Measurements from ENCODE around the gene HEPN1. TPM values are rescaled to one million over a fixed set of nuclear protein-coding genes. Genes with fewer than 3 reads are reported as not detected.

HEPN1 gene
- total and polyA plus RNA-seq, 2 of the 8 experiments (the other 6 are each of a cell fraction or from before 2014, with no cell fraction given), result not detected

- DNase-seq (ENCODE audit: low read depth in 1 of 2, low spot score in 2 of 2) (peak in 1 of 2 experiments; percentile 34), FAIRE-seq (no peak)
- 0 out of 2 replicates have a peak overlapping the region, but pooled peaks have one; percentile 26 for H2AFZ ChIP-seq (ENCODE audit: low read length)
- CTCF ChIA-PET (ENCODE audit: partially characterized antibody), result interaction anchor here (0.8 to 4.1 kb wide), 11 partner anchors 11 to 455 kb away, joined by 3 to 13 read pairs (median 9); no protein-coding TSS in a partner anchor
- no peak overlapping the region for H2BK12ac ChIP-seq (ENCODE audit: low read depth, low read length)
- H3K18ac ChIP-seq (ENCODE audit: extremely low read depth, low read length), result peak overlapping the region; percentile 32; the same call in 1 of the 2 replicates
- no peaks in the 10 kb centered on the region for H3K9me3 ChIP-seq (ENCODE audit: insufficient read depth in 2 of 2, low read depth in 1 of 2, low read length in 1 of 2)
- no peak overlapping the region for H4K91ac ChIP-seq (replicated peaks; ENCODE audit: insufficient read length, low read length)
- no peak overlapping the region for H3K9ac ChIP-seq (replicated peaks in 1 of 4; ENCODE audit: extremely low read depth in 1 of 4, low read depth in 3 of 4, low read length in 3 of 4)
- H3K4me2 ChIP-seq (ENCODE audit: insufficient read depth in 1 of 2, low read depth in 2 of 2, low read length in 2 of 2), result no peak overlapping the region
- H3K56ac ChIP-seq (replicated peaks; ENCODE audit: insufficient read length, low read depth, low read length), result no peak overlapping the region
- no peak overlapping the region for H3K27ac ChIP-seq (ENCODE audit: low read depth, low read length)
- H3K79me1 ChIP-seq (ENCODE audit: low read depth, low read length), result no peaks in the 10 kb centered on the region
- H3K23me2 ChIP-seq (ENCODE audit: low read depth, low read length), result no peaks in the 10 kb centered on the region
- peaks cover 0 to 6% (median 0%) of the 10 kb centered on the region in 4 experiments; a peak in 3 of 7 replicates for H3K27me3 ChIP-seq (replicated peaks in 1 of 4; ENCODE audit: control insufficient read depth in 3 of 4, extremely low read depth in 1 of 4, insufficient read depth in 3 of 4, low read length in 3 of 4)
- no peak overlapping the region for H2AK5ac ChIP-seq (ENCODE audit: low read depth, low read length)
- no peaks in the 10 kb centered on the region for H3K79me2 ChIP-seq (ENCODE audit: control insufficient read depth in 1 of 2, insufficient read depth in 2 of 2, low read length in 2 of 2)
- no peak overlapping the region for H2BK120ac ChIP-seq (replicated peaks; ENCODE audit: low read depth, low read length)
- peaks cover 0 to 2% (median 1%) of the 10 kb centered on the region in 4 experiments; a peak in 3 of 7 replicates for H3K4me1 ChIP-seq (replicated peaks in 1 of 4; ENCODE audit: control insufficient read depth in 3 of 4, insufficient read depth in 4 of 4, low read length in 3 of 4)
- H4K20me1 ChIP-seq (replicated peaks in 1 of 2; ENCODE audit: control insufficient read depth in 1 of 2, insufficient read depth in 2 of 2, low read length in 2 of 2), result no peaks in the 10 kb centered on the region
- H3K4ac ChIP-seq (replicated peaks; ENCODE audit: insufficient read length, low read depth, low read length), result no peak overlapping the region
- H3K4me3 ChIP-seq (ENCODE audit: extremely low read depth in 1 of 4, insufficient read depth in 2 of 4, low read depth in 3 of 4, low read length in 4 of 4), result no peak overlapping the region
- POLR2A ChIA-PET (ENCODE audit: partially characterized antibody), result interaction anchor here (0.8 to 1.7 kb wide), 3 partner anchors 10 to 55 kb away, joined by 3 to 5 read pairs (median 4); partner anchors contain the start of gene CCDC15
- 92% methylated on average over 3 of the region's 3 CpGs; no CpG with 5 or more reads in 1 of the 2 experiments for WGBS, 2 experiments (ENCODE audit: extremely low coverage in 1 of 2, insufficient coverage in 1 of 2, insufficient read length in 1 of 2, insufficient replicate concordance in 2 of 2, low coverage in 1 of 2, low lambda C conversion rate in 2 of 2, missing lambda C conversion rate in 1 of 2)
- no peak overlapping the region for H3K23ac ChIP-seq (ENCODE audit: insufficient read length)
- H3K36me3 ChIP-seq (ENCODE audit: control insufficient read depth in 2 of 4, insufficient read depth in 4 of 4, low read length in 3 of 4), result no peaks in the 10 kb centered on the region
- H4K5ac ChIP-seq (ENCODE audit: insufficient read length, low read depth, low read length), result no peak overlapping the region
- H4K8ac ChIP-seq (ENCODE audit: extremely low read depth, insufficient read depth, low read length), result no peak overlapping the region
- no peak overlapping the region for H2BK20ac ChIP-seq (ENCODE audit: low read length)
- H2BK5ac ChIP-seq (ENCODE audit: low read depth, low read length), result no peak overlapping the region; the same call in 1 of the 2 replicates
- no peak overlapping the region for H2BK15ac ChIP-seq (ENCODE audit: low read length)
- no peak overlapping the region for H3K14ac ChIP-seq (ENCODE audit: insufficient read length)
- TF ChIP-seq CBX8 (IDR thresholded peaks at IDR 0.05; ENCODE audit: borderline replicate concordance, low read depth, low read length) (no peak), EP300 (IDR thresholded peaks at IDR 0.05; ENCODE audit: borderline replicate concordance in 1 of 2, low read depth in 2 of 2, low read length in 2 of 2) (no peak), KDM1A (IDR thresholded peaks at IDR 0.05; ENCODE audit: borderline replicate concordance, low read length) (no peak), GTF2F1 (IDR thresholded peaks at IDR 0.05; ENCODE audit: borderline replicate concordance, low read depth, low read length) (no peak), SRF (IDR thresholded peaks at IDR 0.05; ENCODE audit: low read depth, low read length) (no peak), SAP30 (IDR thresholded peaks at IDR 0.05; ENCODE audit: insufficient read depth, insufficient replicate concordance, low read length) (no peak), SIRT6 (IDR thresholded peaks at IDR 0.05; ENCODE audit: low read length) (no peak), RFX5 (IDR thresholded peaks at IDR 0.05; ENCODE audit: borderline replicate concordance, low read depth, low read length) (no peak), SIX5 (IDR thresholded peaks at IDR 0.05; ENCODE audit: low read depth, low read length) (no peak), TBP (IDR thresholded peaks at IDR 0.05; ENCODE audit: low read depth, low read length) (no peak), PHF8 (conservative IDR thresholded peaks at IDR 0.05; ENCODE audit: low read depth, low read length) (no peak), CEBPB (IDR thresholded peaks at IDR 0.05; ENCODE audit: low read depth, low read length) (no peak)
- TF ChIP-seq, protein P1, sequence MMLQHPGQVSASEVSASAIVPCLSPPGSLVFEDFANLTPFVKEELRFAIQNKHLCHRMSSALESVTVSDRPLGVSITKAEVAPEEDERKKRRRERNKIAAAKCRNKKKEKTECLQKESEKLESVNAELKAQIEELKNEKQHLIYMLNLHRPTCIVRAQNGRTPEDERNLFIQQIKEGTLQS (IDR thresholded peaks at IDR 0.05; ENCODE audit: insufficient read depth, low read depth, low read length), result no peak
Measured at GRCh38 chr11:124898263-124898680, 20.8 kb upstream of the HEPN1 start.
